GM18498 (cell line): ENCODE results near the gene SLC52A3.
"Not testable (repeated sequence)": the region's sequence is repeated elsewhere in the genome, so short reads cannot be mapped to it uniquely, and the experiment has no call there.

Experiments used
- ATAC-seq: cut with Tn5 transposase; IDR thresholded peaks from one replicate; pipeline ENCODE4 v1.9.1; 2021; ENCODE audit warnings: mild to moderate bottlenecking, moderate library complexity; ENCODE audit not compliant: unreplicated experiment

Gene SLC52A3

GRCh38 chr20:730005-730404 is 38.3 kb downstream of the SLC52A3 start:
- ATAC-seq: no peak

GRCh38 chr20:728256-728944 is 39.9 kb downstream of the SLC52A3 start:
- ATAC-seq: no peak

- no peak for ATAC-seq
Observed at GRCh38 chr20:726160-726559, 42.1 kb downstream of the SLC52A3 start.

- ATAC-seq: no peak
Observed at GRCh38 chr20:725491-725890, 42.8 kb downstream of the SLC52A3 start.

DNA sequence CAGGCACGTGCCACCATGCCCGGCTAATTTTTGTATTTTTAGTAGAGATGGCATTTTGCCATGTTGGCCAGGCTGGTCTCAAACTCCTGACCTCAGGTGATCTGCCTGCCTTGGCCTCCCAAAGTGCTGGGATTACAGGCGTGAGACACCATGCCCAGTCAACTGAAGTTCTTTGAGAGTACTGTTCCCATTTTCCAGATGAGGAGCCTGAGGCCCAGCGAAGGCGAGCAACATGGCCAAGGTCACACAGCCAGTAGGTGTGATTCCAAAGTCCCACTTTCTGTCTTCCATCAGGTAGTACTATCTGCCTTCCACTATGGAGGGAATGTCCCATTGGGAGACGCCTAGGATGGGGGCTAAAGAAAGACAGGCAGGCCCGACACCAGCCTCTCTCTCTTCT is 43.5 kb downstream of the SLC52A3 start:
- not testable (repeated sequence) for ATAC-seq

DNA sequence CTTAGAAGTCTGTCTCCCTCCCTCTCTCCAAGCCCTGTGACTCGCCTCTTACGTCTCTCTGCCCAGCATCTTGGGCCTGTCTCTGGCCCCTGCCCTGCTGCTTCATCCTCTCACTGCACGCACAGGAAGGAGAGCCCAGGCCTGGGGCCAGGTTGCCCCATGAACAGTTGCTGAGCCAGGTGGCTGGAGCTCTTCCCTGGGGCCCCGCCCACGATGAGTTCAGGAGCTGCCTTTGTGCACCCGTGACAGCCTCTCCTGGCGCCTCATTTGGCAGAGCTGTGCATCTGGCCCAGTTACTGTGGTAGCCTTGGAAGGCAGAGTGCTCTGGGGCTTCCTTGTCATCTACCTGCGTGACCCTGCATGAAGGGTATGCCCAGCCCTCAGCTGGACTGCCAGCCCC is 44.5 kb downstream of the SLC52A3 start:
- no peak for ATAC-seq

- ATAC-seq: no peak
Observed at GRCh38 chr20:722822-723644, 45.3 kb downstream of the SLC52A3 start.

- ATAC-seq: no peak
Observed at GRCh38 chr20:721876-722275, 46.4 kb downstream of the SLC52A3 start.

DNA sequence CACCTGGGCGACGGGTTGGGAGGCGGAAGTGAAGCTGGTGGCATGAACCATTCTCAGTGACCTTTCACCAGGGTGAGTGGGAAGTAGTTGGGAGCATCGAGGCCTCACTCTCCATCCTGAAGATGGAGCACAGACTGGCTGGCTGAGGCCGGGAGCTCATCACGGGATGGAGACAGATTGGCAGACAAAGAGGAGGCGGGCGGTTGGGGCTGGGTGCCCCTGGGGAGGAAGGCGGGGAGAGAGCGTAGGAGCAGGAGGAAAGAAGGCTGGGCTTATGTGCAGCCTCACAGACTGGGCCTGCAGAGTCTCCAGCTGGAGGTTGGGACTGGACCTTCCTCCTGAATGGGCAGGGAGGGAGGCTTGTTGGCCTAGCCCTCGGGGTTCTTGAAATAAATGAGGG is 48.5 kb downstream of the SLC52A3 start:
- ATAC-seq: no peak

- no peak for ATAC-seq
Observed at GRCh38 chr20:719068-719467, 49.2 kb downstream of the SLC52A3 start.

GRCh38 chr20:717832-718231 is 50.5 kb downstream of the SLC52A3 start:
- ATAC-seq: no peak

DNA sequence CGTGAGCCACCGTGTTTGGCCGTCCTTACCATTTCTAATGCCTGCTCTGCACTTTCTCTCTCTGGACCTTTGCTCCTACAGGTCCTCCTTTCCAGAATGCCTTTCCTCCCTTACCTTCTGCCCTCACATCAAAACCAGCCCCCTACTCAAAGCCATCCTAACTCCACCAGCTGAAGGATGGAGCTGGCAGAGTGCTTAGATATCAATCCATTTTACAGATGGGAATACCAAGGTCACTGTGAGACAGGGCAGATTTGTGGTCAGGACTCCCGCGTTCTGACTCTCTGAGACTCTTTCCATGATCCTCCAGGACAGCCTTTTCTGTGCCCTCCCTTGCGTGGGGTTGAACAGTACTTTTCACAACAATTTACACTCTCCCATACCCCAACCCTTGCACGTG is 51.0 kb downstream of the SLC52A3 start:
- ATAC-seq: no peak

- no peak for ATAC-seq
Observed at GRCh38 chr20:714453-714852, 53.8 kb downstream of the SLC52A3 start.

- no peak for ATAC-seq
Observed at GRCh38 chr20:711576-711975, 56.7 kb downstream of the SLC52A3 start.

- ATAC-seq: no peak
Observed at GRCh38 chr20:710780-711450, 57.4 kb downstream of the SLC52A3 start.
